ENCODE data around the gene GP9.

Gene GP9

GRCh38 chr3:129060276-129061022 lies at the start of gene GP9:
TSS of gene GP9 (plus strand) at chr3:129060779. CDS start at chr3:129061740, 961 bp downstream.
- no peak for DNase-seq

GRCh38 chr3:129013491-129013891 lies 47.1 kb upstream of the GP9 start:
- peak; percentile 3 for DNase-seq

- no peak for DNase-seq
Measured at GRCh38 chr3:129014148-129014547, 46.4 kb upstream of the GP9 start.

GRCh38 chr3:129014793-129015345 lies 45.7 kb upstream of the GP9 start:
- DNase-seq, result no peak

- DNase-seq, result no peak
Measured at GRCh38 chr3:129015388-129016105, 45.0 kb upstream of the GP9 start.

- peak; percentile 96 for DNase-seq
Measured at GRCh38 chr3:129016356-129016719, 44.2 kb upstream of the GP9 start.

GRCh38 chr3:129016720-129017483 lies 43.7 kb upstream of the GP9 start:
- DNase-seq, result no peak

GRCh38 chr3:129017484-129017899 lies 43.1 kb upstream of the GP9 start:
- no peak for DNase-seq

- DNase-seq, result no peak
Measured at GRCh38 chr3:129018271-129018670, 42.3 kb upstream of the GP9 start.

GRCh38 chr3:129018751-129019150 lies 41.8 kb upstream of the GP9 start:
- DNase-seq, result no peak

GRCh38 chr3:129019266-129019665 lies 41.3 kb upstream of the GP9 start:
- DNase-seq, result no peak

- no peak for DNase-seq
Measured at GRCh38 chr3:129020691-129021090, 39.9 kb upstream of the GP9 start.

GRCh38 chr3:129021140-129021551 lies 39.4 kb upstream of the GP9 start:
- DNase-seq, result no peak

- DNase-seq, result no peak
Measured at GRCh38 chr3:129022114-129023007, 38.2 kb upstream of the GP9 start.

- no peak for DNase-seq
Measured at GRCh38 chr3:129023008-129023358, 37.6 kb upstream of the GP9 start.

GRCh38 chr3:129023909-129024308 lies 36.7 kb upstream of the GP9 start:
- peak; percentile 59 for DNase-seq

GRCh38 chr3:129025108-129025507 lies 35.5 kb upstream of the GP9 start:
- DNase-seq, result no peak

GRCh38 chr3:129025691-129026435 lies 34.7 kb upstream of the GP9 start:
- DNase-seq, result no peak

GRCh38 chr3:129026728-129027543 lies 33.6 kb upstream of the GP9 start:
- DNase-seq, result peak; percentile 98

- DNase-seq, result no peak
Measured at GRCh38 chr3:129027544-129027880, 33.1 kb upstream of the GP9 start.

- DNase-seq, result no peak
Measured at GRCh38 chr3:129028866-129029265, 31.7 kb upstream of the GP9 start.

All from COR-L47 (cell line).